Glomerular endothelial cell (primary cell): ENCODE results near the gene FNBP1. TPM values are rescaled to one million over a fixed set of nuclear protein-coding genes. Genes with fewer than 3 reads are reported as not detected.
"Not testable (repeated sequence)": the region's sequence is repeated elsewhere in the genome, so short reads cannot be mapped to it uniquely, and the experiment has no call there.

ENCODE experiments used
- DNase-seq: peaks from one replicate; pipeline ENCODE4 v3.0.0-alpha.2; 2011; ENCODE audit warnings: low read depth, low spot score; ENCODE audit errors: extremely low read depth
- total RNA-seq: library from RNA; depleted of rRNA; stranded (reverse); fragments of >200 nt; gene quantifications from 2 replicates; pipeline ENCODE4 v1.2.3, GENCODE V29; 2015

The FNBP1 gene
- total RNA-seq, 1 donor from 2014 or later: 30.1 TPM

- DNase-seq: no peak
Measured at GRCh38 chr9:130023144-130023787, 19.7 kb downstream of the FNBP1 start.

DNA sequence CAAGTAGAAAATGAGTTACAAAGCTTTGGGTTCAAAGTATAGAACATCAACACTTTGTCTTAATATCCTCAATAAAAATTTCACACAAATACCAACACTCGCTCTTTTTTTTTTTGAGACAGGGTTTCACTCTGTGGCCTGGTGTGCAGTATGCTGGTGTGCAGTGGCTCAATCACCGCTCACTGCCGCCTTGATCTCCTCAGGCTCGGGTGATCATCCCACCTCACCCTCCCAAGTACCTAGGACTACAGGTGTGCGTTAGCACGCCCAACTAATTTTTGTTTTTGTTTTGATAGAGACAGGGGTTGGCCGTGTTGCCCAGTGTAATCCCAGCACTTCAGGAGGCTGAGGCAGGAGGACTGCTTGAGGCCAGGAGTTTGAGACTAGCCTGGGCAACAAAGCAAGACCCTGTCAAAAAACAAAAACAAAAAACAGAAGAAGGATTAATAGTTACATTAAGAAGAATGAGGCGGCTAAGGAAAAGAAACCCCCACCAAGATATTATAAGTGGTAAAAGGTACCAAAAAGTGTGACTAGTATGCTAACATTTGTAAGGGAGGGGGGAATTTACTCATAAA, 20.3 kb downstream of the FNBP1 start:
- no peak for DNase-seq

DNA sequence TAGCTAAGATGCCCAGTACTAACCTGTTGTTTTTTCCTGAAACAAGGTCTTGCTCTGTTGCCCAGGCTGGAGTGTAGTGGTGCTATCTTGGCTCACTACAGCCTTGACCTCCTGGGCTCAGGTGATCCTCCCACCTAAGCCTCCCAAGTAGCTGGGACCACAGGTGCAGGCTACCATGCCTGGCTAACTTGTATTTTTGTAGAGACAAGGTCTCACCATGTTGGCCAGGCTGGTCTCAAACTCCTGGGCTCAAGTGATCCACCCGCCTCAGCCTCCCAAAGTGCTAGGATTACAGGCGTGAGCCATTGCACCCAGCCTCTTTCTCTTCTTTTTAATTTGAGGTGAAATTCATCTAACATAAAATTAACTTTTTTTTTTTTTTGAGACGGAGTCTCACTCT, 21.1 kb downstream of the FNBP1 start:
- DNase-seq: not testable (repeated sequence)

- no peak for DNase-seq
Measured at GRCh38 chr9:130021123-130021522, 21.9 kb downstream of the FNBP1 start.

DNA sequence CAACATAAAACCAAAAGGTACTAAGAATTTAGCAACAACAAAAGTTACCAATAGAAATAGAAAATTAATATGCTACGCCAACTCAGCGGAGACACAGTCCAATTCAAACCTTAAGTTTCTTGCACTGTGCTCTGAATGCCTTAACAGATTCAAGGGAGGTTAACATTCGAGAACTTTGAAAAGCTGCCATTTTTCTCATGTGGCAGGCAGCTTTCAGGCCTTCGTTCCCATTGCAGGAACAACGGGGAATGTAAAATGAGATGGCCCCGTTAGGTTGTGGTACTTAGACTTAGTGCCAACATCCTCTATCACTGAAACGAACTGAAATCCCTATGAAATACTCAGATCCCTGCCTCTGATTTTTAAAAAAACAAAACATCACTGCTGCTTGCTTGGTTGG, 22.4 kb downstream of the FNBP1 start:
- DNase-seq: no peak

GRCh38 chr9:130018265-130018664, 24.7 kb downstream of the FNBP1 start:
- DNase-seq: no peak

- not testable (repeated sequence) for DNase-seq
Measured at GRCh38 chr9:130017510-130017909, 25.5 kb downstream of the FNBP1 start.

DNA sequence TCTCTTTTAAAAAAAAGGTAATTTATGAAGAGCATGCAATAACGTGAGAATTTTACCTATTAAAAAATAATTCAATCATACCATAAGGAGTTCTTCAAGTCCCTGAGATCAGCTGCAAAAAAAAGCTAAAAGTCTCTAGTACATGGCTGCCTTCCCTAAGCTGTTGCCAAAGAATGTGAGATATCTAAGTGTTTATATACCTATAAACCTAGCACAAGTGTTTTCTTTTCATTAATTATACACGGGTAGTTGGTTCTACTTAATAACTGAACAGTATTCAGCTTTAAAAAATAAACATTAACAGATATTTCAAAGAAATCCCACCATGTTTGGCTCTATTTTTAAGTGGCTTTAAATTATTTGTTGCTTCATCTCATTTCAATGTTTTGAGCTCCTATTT, 25.9 kb downstream of the FNBP1 start:
- DNase-seq: no peak

- DNase-seq: no peak
Measured at GRCh38 chr9:130015353-130016019, 27.5 kb downstream of the FNBP1 start.

DNA sequence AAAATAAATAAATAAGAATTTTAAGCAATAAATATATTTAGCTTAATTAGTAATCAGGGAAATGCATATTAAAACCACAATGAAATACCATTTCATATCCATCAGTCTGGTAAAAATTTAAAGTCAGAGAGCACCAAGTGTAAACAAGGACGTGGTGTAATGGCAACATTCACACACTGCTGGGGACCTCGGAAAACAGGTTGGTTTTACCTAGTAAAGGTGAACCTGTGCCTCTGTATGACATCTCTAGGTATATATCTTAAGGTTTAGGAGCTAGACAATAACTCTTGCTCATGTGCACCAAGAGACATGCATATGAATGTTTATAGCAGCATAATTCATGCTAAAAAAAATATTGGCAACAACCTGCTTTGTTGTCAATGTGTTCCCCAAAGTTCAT, 29.7 kb downstream of the FNBP1 start:
- no peak for DNase-seq

- no peak for DNase-seq
Measured at GRCh38 chr9:130010151-130010988, 32.6 kb downstream of the FNBP1 start.

DNA sequence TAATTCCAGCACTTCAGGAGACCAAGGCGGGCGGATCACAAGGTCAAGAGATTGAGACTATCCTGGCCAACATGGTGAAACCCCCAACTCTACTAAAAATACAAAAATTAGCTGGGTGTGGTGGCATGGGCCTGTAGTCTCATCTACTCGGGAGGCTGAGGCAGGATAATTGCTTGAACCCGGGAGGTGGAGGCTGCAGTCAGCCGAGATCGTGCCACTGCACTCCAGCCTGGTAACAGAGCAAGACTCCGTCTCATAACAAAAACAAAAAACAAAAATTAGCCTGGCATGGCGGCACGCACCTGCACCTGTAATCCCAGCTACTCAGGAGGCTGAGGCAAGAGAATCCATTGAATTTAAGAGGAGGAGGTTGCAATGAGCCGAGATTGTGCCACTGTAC, 33.4 kb downstream of the FNBP1 start:
- DNase-seq: not testable (repeated sequence)

- DNase-seq: no peak
Measured at GRCh38 chr9:130008538-130008937, 34.5 kb downstream of the FNBP1 start.

DNA sequence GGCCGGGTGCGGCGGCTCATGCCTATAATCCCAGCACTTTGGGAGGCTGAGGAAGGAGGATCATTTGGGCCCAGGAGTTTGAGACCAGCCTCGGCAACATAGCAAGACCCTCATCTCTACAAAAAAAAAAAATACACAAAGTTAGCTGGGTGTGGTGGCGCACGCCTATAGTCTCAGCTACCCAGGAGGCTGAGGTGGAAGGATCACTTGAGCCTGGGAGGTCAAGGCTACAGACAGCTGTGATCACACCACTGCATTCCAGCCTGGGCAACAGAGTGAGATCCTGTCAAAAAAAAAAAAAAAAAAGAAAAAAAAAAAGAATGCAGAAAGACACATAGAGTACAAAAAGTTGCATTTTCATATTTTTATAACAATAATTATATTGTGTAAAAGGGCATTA, 36.0 kb downstream of the FNBP1 start:
- not testable (repeated sequence) for DNase-seq

DNA sequence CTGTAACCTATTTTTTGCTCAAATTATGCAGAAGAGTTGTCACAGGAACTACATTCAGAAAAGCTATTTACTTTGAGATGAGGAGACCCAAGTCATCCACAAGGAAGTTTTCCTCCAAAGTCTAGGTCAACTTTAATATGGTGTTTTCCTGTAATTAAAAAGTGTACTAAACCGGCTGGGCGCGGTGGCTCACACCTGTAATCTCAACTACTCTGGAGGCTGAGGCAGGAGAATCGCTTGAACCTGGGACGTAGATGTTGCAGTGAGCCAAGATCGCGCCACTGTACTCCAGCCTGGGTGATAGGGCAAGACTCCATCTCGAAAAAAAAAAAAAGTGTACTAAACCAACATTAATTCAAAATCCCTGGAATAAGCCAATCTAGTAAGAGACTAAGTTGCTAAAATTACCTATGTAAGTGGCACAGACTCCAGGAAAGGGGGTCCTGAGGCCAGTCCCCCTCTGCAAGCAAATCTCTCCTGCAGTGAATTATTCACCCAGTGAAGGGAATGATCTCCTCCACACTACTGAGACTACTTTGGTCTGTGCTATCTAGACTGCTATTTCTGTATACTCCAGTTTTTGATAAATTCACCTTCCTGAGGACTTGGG, 38.9 kb downstream of the FNBP1 start:
- no peak for DNase-seq

DNA sequence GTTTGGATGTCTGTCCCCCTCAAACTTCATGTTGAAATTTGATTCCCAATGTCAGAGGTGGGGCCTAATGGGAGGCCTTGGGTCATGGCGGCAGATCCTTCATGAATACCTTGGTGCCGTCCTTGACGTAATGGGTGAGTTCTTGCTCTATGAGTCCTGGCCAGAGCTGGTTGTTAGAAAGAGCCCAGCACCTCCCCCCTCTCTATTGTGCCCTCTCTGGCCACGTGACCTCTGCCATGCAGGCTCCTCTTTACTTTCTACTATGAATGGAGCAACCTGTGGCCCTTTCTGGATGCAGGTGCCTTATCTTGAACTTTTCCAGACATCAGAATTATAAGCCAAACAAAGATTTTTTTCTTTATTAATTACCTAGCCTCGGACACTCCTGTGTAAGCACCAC, 40.7 kb downstream of the FNBP1 start:
- DNase-seq: no peak

DNA sequence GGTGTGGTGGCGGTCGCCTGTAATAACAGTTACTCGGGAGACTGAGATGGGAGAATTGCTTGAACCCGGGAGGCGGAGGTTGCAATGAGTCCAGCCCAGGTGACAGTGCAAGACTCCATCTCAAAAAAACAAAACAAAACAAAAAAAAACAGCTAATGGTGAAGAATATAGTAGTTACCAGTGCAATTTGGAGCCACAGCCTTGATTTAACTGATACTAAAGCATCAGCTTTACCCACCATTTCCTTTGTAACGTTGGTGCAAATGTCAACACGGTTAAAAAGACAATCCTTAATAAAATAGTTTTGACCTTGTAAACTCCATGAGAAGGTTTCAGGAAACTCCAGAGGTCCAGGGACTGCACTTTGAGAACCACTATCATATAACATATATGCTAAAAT, 41.8 kb downstream of the FNBP1 start:
- no peak for DNase-seq

DNA sequence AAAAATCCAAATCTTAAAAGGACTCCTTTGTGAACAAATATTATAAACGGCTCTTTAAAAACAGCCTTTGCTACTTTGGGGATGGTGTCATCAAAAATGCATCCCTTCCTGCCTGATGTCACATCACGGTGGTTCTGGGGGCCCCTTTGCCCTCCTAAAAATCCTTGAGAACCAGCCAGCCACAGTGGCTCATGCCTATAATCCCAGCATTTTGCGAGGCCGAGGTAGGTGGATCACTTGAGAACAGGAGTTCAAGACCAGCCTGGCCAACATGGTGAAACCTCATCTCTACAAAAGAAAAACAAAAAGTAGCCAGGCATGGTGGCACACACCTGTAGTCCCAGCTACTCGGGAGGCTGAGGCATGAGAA, 43.9 kb downstream of the FNBP1 start:
- DNase-seq: no peak

- DNase-seq: no peak
Measured at GRCh38 chr9:129998491-129999140, 44.4 kb downstream of the FNBP1 start.

DNA sequence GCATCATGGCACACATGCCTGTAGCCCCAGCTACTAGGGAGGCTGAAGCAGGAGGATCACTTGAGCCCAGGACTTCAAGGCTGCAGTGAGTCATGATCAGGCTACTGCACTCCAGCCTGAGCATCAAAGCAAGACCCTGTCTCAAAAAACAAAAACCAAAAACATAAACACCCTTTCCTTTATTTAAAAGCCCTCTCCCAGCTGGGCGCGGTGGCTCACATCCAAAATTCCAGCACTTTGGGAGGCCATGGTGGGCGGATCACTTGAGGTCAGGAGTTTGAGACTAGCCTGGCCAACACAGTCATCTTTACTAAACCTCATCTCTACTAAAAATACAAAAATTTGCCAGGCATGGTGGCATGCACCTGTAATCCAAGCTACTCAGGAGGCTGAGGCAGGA, 45.3 kb downstream of the FNBP1 start:
- not testable (repeated sequence) for DNase-seq
